ENCODE data around the gene FAM185A.
"Not testable (repeated sequence)": the region's sequence is repeated elsewhere in the genome, so short reads cannot be mapped to it uniquely, and the experiment has no call there.

Gene FAM185A

GRCh38 chr7:102830197-102830596, 81.4 kb downstream of the FAM185A start:
- no peak for DNase-seq (ENCODE audit: low spot score)

DNA sequence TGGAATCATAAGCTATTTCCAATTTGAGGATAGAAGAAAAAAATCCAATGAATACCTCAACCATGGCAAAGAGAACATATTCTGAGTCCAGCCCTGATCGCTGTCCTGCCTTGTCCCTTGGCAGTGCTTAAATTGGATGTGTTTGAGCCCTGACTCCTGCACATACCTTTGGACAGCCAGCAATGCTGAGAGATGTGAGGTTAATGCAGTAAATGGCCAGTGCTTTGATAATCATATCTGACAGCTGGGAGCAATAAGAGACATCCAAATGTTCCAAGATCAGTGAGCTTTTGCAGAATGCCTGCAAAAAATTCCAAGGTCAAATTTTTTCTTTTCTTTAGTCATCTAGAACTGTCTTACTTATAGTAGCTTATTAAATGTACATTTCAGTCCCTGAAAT, 83.9 kb downstream of the FAM185A start:
- DNase-seq (ENCODE audit: low spot score), result no peak

GRCh38 chr7:102833343-102833742, 84.5 kb downstream of the FAM185A start:
- DNase-seq (ENCODE audit: low spot score), result no peak

GRCh38 chr7:102834466-102834865, 85.7 kb downstream of the FAM185A start:
- no peak for DNase-seq (ENCODE audit: low spot score)

DNA sequence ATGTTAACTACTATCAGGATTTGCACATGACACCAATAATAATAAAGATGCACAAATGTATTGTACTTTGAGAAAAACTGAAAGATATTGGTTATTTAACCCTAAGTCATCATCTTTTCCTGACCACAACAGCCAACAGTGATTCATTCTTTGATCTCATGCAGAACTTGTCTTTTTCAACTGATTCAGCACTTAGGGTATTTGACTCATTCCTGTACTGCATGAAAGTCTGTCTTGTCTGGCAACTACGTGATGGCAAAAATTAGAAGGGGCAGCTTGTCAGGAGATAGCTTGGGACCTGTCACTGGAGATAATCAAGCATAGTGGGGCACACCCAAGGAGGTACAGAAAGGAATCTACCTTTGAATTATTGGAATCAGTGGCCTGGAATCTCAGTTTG, 86.2 kb downstream of the FAM185A start:
- DNase-seq (ENCODE audit: low spot score), result no peak

GRCh38 chr7:102836191-102836919, 87.6 kb downstream of the FAM185A start:
- no peak for DNase-seq (ENCODE audit: low spot score)

DNA sequence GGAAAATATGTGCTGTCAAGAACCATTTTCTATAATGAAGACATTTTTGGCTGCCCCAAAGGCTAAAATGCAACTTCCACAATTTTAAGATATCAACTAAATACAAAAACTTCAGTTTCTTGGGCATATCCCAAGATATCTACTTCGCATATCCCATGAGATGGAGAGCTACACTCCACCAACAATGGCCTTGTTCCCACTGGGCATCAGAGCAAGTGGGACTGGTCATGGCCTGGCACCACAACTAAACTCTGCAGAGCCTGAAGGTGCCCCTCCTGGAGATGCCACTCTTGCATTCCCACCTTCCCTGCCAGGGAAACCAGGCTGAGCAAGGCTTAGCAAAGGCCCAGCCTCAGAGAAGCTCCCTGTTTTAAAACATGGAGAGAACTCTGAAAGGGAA, 88.2 kb downstream of the FAM185A start:
- no peak for DNase-seq (ENCODE audit: low spot score)

DNA sequence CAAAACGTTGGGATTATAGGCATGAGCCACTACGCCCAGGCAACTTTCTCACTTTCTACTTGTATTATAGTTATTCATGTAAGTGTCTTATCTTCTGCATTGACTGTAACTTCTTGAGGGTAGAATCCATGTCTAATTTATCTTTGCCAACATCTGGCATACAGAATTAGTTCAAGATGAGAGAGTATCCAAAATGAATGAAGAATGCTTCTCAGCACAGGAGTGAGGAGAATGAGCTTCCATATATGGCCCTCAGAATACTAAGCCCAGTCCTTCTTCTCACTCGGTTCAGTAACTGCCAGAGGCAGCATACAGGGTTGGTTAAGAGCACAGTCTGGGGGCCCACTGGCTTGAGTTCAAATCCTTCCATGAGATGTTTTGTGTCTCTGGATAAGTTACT, 89.0 kb downstream of the FAM185A start:
- DNase-seq (ENCODE audit: low spot score), result no peak

- DNase-seq (ENCODE audit: low spot score), result not testable (repeated sequence)
Measured at GRCh38 chr7:102838572-102839101, 89.8 kb downstream of the FAM185A start.

- no peak for DNase-seq (ENCODE audit: low spot score)
Measured at GRCh38 chr7:102840404-102840803, 91.6 kb downstream of the FAM185A start.

GRCh38 chr7:102841290-102841689, 92.5 kb downstream of the FAM185A start:
- DNase-seq (ENCODE audit: low spot score), result no peak

GRCh38 chr7:102842284-102842683, 93.5 kb downstream of the FAM185A start:
- no peak for DNase-seq (ENCODE audit: low spot score)

DNA sequence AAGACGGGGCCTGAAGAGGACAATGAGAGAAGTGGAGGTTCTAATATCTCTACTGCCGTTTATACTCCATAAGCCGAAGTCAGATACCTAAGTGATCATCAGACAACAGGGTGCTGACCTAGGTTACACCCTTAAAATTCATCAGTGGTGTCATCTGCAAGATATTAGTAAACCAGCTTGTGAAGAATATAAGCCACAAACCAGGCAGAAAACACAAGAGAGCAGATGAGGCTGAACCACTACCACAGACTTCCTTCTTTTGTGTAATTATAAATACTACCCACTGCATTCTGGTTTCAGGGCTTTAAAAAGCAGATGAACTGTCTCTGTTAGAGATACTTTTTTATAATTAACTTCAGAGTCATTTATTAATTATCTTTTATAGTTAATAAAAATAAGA, 95.1 kb downstream of the FAM185A start:
- no peak for DNase-seq (ENCODE audit: low spot score)

- no peak for DNase-seq (ENCODE audit: low spot score)
Measured at GRCh38 chr7:102845346-102845745, 96.5 kb downstream of the FAM185A start.

DNA sequence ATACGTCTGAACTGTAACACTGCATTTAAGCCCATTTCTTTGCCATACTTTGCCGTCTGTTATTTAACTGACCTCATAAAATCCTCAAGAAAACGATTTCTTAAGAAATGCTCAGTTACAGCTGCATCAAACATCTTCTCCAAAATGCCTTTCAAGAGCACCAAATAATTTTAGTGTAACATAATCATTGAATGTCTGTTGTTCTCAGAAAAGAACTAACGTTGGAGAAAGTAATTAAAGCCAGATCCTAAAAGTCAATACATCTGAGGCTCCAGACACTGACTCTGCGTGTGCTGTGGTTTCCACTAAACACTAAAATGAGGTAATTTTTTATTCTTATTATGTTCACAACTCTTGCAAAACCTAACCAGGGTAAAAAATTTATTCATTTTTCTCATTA, 100.3 kb downstream of the FAM185A start:
- DNase-seq (ENCODE audit: low spot score), result no peak

GRCh38 chr7:102849538-102849937, 100.7 kb downstream of the FAM185A start:
- no peak for DNase-seq (ENCODE audit: low spot score)

- DNase-seq (ENCODE audit: low spot score), result no peak
Measured at GRCh38 chr7:102856036-102856435, 107.2 kb downstream of the FAM185A start.

Measured in globus pallidus (tissue), 1 donor.